Fibroblast of gingiva (primary cell): ENCODE data around the gene BTBD1.

ENCODE experiments used
- DNase-seq: peaks from one replicate; pipeline ENCODE4 v3.0.0-alpha.2; 2011; ENCODE audit warnings: low read depth

BTBD1 gene

DNA sequence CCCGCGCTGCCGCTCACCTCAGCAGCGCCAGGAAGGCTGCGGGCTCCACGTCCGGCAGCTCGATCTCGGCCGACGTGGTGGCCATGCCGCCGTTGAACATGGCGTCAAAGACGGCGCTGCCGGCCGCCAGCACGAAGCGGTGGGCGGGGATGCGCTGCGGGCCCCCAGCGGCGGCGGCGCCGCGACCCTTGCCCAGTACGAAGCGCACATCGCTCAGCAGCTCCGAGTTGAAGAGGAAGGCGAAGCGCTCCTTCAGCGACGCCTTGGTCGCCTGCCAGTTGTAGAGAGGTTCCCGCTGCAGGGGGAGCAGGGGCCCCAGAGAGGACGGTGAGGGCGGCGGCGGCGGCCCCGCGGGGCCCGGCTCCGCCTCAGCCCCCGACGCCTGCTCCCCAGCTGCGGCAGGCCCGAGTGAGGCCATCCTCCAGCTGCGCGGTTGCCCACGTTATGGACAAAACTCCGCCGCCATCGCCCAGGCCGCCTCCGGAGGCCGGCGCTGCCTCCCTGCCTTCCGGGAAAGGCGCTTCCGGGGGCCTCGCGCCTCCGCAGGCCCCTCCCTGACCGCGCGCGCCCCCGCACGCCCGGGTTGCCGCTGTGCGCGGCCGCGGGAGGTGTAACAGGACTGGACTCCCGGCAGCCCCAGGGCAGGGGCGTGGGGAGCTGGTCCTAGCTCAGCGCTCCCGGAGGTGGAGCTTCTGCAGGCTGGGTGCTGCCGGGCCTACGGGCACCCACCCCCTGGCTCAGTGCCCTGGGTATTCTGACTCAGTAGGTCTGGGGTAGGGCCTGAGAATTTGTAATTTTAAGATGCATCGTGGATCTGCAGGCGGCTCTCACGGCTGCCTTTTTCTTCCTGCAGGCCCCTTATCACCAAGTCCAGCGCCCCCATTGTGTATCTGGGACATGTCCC, at the start of gene BTBD1:
Gene BTBD1, minus strand, starts transcription at position 519 of the 904 bp plus-strand sequence. Its CDS starts 101 bp downstream, at position 418.
- peak; percentile 98 for DNase-seq

DNA sequence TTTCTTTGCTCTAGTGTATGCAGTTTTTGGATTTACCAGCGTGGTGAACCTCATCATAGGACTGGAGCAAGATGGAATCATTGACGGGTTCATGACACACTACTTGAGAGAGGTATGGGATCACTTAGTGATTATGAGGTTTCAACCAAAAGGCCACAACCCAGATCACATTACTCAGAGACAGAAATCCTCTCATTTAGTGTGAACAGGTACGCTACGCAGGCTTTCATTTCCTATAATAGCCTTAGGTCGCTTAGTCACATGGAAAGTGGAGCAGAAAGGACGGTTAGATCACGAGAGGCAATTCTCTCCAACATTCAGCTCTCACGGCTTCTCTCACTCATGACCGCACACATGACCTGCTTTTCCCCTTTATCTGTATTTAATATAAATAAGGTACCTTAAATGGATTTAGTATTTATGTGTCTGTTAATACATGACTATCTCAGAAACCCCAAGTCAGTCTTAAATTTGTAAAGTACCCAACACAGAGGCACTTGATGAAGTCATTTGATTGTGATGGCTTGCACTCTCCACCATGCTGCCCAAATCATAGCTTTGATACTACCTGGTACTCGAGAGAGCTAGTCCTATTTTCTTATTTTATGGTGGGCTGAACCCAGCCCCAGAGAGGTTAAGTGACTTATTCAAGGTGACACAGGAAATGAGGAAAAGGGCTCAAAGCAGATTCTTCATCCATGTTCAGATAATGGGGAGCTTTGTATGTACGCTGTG, 48.9 kb upstream of the BTBD1 start:
- no peak for DNase-seq

DNA sequence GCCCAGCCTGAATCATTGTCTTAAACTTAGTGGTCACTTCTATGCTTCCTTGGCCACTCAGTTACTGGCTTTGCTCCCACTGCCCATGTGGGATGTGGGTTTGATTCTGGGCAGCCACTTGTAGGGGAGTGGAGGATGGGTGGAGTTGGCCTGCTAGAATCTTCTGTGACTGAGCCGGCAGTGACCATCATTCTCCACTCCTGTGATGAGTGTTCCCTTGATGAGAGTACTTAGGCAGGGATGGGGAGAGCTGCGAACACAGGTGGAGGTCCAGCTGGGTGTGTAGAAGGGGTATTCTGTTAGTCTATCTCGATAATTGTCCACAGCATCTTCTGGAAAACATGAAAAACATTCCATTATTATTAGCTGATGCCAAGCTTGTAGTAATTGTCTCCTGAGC, 48.4 kb upstream of the BTBD1 start:
- no peak for DNase-seq

DNA sequence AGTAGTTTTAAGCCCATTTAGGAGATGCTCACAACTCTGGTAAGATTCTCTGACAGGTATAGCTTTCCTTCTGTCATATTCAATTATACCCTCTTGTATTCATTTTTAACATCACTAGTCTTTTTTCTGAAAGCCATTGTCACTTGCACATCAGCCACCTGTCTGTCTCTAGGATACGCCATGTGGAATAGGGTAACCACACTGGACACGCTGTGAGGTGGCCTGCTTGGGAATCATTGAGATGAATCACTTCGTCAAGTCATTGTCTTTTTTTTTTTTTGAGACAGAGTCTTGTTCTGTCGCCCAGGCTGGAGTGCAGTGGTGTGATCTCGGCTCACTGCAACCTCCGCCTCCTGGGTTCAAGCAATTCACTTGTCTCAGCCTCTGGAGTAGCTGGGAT, 47.8 kb upstream of the BTBD1 start:
- DNase-seq: no peak

- no peak for DNase-seq
Measured at GRCh38 chr15:83113881-83114674, 47.0 kb upstream of the BTBD1 start.

GRCh38 chr15:83112956-83113299, 45.9 kb upstream of the BTBD1 start:
- DNase-seq: no peak

GRCh38 chr15:83112233-83112955, 45.3 kb upstream of the BTBD1 start:
- DNase-seq: peak; percentile 83

GRCh38 chr15:83111149-83111548, 44.1 kb upstream of the BTBD1 start:
- no peak for DNase-seq

DNA sequence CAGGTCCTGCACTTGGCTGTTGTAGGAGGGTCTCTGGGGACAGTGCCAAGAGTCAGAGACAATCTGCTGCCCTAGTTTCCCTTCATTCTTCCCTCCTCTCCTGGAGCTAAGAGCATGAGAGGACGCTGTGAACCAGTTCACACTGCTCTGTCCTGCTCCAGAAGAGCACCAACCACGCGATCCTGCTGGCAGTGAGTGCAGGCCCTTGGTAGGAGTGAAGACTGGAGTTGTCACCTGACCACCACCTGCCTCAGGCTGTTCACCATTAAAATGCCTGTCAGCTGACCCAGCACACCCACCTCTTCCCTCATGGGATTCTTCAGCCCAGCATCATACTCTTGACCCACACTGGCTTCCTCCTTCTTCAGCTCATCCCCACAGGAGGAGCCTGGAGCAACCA, 43.3 kb upstream of the BTBD1 start:
- no peak for DNase-seq

DNA sequence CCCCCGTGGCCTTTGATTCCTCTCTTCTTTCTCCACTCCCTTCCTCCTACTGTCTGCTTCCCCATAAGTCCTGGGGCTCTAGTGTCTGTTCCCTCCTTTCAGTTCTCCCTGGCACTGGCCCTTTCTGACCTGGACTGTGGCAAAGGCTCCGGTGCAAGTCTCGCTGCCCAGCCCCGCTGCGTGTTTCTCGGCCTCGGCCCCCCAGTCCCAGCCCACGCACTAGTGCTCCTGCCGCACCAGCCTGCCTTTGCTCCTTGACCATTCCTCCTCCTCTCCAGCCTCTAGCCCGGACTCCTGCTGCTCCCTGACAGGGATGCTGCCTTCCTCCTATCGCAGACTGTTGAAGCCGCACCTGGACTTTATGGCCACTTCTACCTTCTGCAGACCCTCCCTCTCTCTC, 42.5 kb upstream of the BTBD1 start:
- DNase-seq: no peak

GRCh38 chr15:83108266-83109219, 41.5 kb upstream of the BTBD1 start:
- no peak for DNase-seq

DNA sequence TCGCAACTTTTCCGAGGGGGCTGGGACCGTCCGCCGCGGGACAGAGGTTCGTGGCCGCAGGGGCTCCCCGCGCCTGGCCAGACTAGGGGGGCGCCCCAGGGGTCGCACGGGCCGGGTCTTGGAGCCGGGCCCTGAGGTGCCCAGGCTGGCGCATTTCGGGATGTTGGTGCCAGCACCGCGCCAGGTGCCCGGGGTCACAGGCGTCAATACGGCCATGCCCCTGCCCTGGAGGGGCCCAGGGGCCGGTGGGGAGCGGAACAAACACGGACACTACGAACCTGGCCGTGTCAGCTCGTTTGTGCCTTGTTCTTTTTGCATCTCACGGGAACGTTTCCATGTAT, 40.8 kb upstream of the BTBD1 start:
- no peak for DNase-seq

GRCh38 chr15:83106994-83107840, 40.2 kb upstream of the BTBD1 start, which contains the start of gene TM6SF1:
TM6SF1 (plus strand) TSS chr15:83107645; CDS start chr15:83107681, 36 bp downstream.
- no peak for DNase-seq

GRCh38 chr15:83105440-83105839, 38.4 kb upstream of the BTBD1 start:
- DNase-seq: no peak

GRCh38 chr15:83104141-83104540, 37.1 kb upstream of the BTBD1 start:
- no peak for DNase-seq

GRCh38 chr15:83102346-83102745, 35.3 kb upstream of the BTBD1 start:
- no peak for DNase-seq

GRCh38 chr15:83100097-83100646, 33.1 kb upstream of the BTBD1 start:
- DNase-seq: no peak

DNA sequence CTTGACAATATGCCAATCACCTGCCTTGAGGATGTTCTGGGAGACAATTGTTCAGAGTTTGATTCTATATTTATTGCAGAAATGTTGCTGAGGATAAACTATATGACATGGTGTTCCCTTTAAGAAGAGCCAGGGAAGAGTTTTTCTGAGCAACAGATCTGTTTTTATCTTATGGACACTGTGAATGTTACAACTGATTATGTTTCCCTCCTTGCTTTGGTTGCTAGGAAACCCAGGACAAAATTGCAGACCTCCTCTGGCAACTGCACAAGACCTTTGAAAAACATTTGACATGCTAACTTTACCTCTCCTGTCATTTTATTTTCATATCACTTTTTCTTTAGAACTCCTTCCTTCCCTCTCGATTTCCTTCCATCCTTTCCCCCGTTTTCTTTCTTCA, 32.2 kb upstream of the BTBD1 start:
- no peak for DNase-seq

DNA sequence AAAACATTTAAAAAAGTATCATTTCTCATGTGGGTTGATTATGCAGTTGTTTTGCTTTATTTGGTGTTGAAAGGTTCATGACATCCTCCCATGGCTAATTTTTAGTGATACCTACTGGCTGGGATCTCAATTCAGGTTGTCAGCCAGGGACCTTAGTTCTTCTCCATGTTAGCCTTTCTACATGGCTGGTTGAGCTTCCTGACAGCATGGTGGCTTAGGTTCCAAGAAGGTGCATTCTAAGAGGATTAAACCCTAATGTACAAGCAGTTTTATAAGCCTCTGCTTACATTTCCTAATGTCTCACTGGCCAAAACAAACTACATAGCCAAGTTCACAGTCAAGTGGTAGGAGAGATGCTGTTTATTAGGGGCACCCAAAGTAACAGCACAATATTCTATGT, 31.0 kb upstream of the BTBD1 start:
- no peak for DNase-seq
